ENCODE results near the gene DDX23. TPM values are rescaled to one million over a fixed set of nuclear protein-coding genes. Genes with fewer than 3 reads are reported as not detected.
A peak's percentile ranks its signal among the peaks of the same experiment; 100 is the strongest.

The DDX23 gene
- total RNA-seq, 2 experiments from 2014 or later: 135 to 162 TPM

DNA sequence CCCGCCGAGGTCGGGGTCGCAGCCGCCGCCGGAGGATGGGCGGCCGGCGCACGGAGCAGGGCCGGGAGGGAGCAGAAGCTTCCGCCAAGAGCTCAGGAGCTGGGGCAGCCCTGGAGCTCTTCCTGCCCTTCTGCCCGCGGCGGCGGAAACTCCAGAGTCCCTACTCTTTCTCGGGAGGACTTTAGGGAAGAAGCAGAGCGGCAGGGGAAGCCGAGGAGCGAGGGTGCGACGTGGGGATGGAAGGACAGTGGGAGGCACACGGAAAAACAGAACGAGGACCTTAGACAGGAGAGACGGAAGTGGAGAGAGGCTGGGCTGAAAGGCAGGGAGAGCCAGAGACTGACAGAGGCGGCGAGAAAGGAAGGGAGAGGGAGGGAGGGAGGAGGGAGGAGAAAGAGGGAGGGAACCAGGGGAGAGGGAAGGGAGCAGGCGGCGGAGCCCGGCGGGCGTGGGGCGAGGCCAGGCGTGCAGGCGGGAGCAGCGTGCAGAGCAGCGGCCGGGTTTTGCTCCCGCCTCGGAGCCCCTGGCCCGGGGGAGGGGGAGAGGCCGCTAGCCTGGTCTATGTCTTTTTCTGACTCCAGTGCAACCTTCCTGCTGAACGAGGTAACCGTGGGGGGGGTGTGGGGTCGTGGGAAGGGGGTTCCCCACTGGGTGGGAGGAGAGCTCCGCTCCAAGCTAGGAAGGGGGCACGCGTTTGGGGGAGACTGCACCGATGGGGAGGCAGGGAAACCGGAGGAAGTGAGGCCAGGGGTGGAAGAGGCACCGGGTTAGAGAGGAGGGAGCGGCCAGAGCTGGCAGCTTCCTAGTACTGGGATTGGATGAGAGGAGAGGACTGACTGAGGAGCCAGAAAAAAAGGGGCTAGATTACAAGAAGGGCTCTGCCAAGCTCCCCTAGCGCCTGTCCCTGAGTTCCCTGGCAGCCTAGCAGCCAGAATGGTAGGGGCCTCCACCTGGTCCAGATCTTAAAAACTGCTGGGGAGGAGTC lies 36.5 kb downstream of the DDX23 start:
- POLR2A ChIA-PET: interaction anchor here (0.6 to 2.5 kb wide), 13 partner anchors 10 to 618 kb away, joined by 3 to 21 read pairs (median 3); partner anchors contain the start of genes DDX23, KANSL2 and RND1
- ATAC-seq (ENCODE audit: low read depth): peak; percentile 46
- Mint-ChIP-seq H3K36me3 (peaks cover 4% of the 10 kb centered on the region), H3K4me1 (peaks cover 25% of the 10 kb centered on the region), H3K27ac (peak overlapping the region; percentile 79), H3K9me3 (no peaks in the 10 kb centered on the region), H3K4me3 (peak overlapping the region; percentile 94), H3K27me3 (peaks cover 35% of the 10 kb centered on the region)
- DNase-seq: no peak

DNA sequence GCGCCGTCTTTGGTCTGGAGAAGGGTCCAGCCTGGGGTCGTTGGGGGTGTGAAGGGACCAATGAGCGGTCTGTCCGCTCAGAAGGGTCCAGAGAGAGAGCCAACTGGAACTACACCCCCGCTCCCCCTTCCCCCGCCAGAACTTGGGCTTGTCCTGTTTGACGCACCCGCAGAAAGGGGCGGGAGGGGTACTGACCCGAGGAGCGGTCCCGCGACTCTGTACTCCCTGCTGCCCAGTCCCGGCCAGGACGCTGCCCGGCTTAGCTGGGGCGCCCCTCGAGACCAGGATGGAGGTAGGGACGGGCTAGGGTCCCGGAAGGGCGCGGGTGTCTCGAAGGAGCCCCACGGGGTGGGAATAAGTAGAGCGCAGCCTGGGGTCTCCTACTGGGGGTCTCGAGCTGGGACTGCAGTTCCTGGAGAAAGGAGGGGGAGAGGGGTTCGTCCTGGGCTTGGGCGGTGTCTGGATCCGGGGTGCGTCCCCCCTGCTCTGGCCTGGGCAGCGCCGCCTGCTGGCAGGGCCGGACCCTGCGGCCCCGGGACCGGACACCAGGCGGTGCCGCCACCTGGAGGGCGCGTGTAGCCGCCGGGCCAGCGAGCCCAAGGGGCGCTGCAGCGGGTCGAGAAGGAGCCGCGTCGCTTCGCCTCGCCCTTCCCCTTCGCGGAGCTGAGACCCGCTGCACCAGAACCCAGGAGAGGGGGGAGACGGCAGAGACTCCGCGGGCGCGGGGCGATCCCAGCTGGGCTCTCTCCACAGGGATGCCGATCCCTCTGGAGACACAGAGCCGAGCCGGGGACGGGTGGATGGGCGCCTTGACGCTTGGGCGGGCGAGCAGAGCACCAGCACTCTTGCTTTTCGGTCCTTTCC lies 37.5 kb downstream of the DDX23 start:
- H3K36me3 Mint-ChIP-seq: peaks cover 4% of the 10 kb centered on the region
- POLR2A ChIA-PET: interaction anchor here (0.6 to 2.5 kb wide), 12 partner anchors 15 to 617 kb away, joined by 3 to 21 read pairs (median 4); partner anchors contain the start of genes DDX23, KANSL2 and RND1
- peaks cover 24% of the 10 kb centered on the region for H3K4me1 Mint-ChIP-seq
- H3K27me3 Mint-ChIP-seq: peaks cover 33% of the 10 kb centered on the region
- H3K27ac Mint-ChIP-seq: peak overlapping the region; percentile 79
- peak; percentile 75 for ATAC-seq (ENCODE audit: low read depth)
- no peaks in the 10 kb centered on the region for H3K9me3 Mint-ChIP-seq
- DNase-seq: peak; percentile 94
- H3K4me3 Mint-ChIP-seq: peak overlapping the region; percentile 94

- H3K27ac Mint-ChIP-seq: peak overlapping the region; percentile 71
- no peak for DNase-seq
- no peak for ATAC-seq (ENCODE audit: low read depth)
- peaks cover 22% of the 10 kb centered on the region for H3K4me1 Mint-ChIP-seq
- no peaks in the 10 kb centered on the region for H3K9me3 Mint-ChIP-seq
- H3K36me3 Mint-ChIP-seq: peaks cover 4% of the 10 kb centered on the region
- POLR2A ChIA-PET: interaction anchor here (0.6 to 2.5 kb wide), 5 partner anchors 22 to 616 kb away, joined by 3 to 21 read pairs (median 3); partner anchors contain the start of gene DDX23
- peak overlapping the region; percentile 94 for H3K4me3 Mint-ChIP-seq
- peaks cover 27% of the 10 kb centered on the region for H3K27me3 Mint-ChIP-seq
Measured at GRCh38 chr12:48813465-48814261, 38.3 kb downstream of the DDX23 start.

- Mint-ChIP-seq H3K27me3 (peaks cover 20% of the 10 kb centered on the region), H3K27ac (peak overlapping the region; percentile 10), H3K4me1 (peaks cover 22% of the 10 kb centered on the region), H3K4me3 (peak overlapping the region; percentile 21), H3K9me3 (no peaks in the 10 kb centered on the region), H3K36me3 (peaks cover 4% of the 10 kb centered on the region)
- POLR2A ChIA-PET: interaction anchor here (1.9 kb wide), 1 partner anchor 15 kb away, joined by 5 read pairs; no protein-coding TSS in a partner anchor
- DNase-seq (no peak), ATAC-seq (ENCODE audit: low read depth) (no peak)
Measured at GRCh38 chr12:48812389-48812788, 39.6 kb downstream of the DDX23 start.

GRCh38 chr12:48811437-48812090 lies 40.4 kb downstream of the DDX23 start:
- Mint-ChIP-seq H3K36me3 (peaks cover 2% of the 10 kb centered on the region), H3K27me3 (peaks cover 12% of the 10 kb centered on the region), H3K9me3 (no peaks in the 10 kb centered on the region), H3K4me1 (peaks cover 21% of the 10 kb centered on the region), H3K4me3 (no peak overlapping the region), H3K27ac (no peak overlapping the region)
- ATAC-seq (ENCODE audit: low read depth) (no peak), DNase-seq (no peak)
- POLR2A ChIA-PET: interaction anchor here (0.7 to 1.9 kb wide), 2 partner anchors 15 to 122 kb away, joined by 3 to 5 read pairs; no protein-coding TSS in a partner anchor

- Mint-ChIP-seq H3K27ac (no peak overlapping the region), H3K4me1 (peaks cover 19% of the 10 kb centered on the region), H3K27me3 (peaks cover 8% of the 10 kb centered on the region), H3K36me3 (no peaks in the 10 kb centered on the region), H3K4me3 (no peak overlapping the region), H3K9me3 (no peaks in the 10 kb centered on the region)
- POLR2A ChIA-PET: interaction anchor here (0.7 to 1.9 kb wide), 2 partner anchors 14 to 123 kb away, joined by 3 to 5 read pairs; no protein-coding TSS in a partner anchor
- DNase-seq (no peak), ATAC-seq (ENCODE audit: low read depth) (no peak)
Measured at GRCh38 chr12:48810903-48811431, 41.0 kb downstream of the DDX23 start.

DNA sequence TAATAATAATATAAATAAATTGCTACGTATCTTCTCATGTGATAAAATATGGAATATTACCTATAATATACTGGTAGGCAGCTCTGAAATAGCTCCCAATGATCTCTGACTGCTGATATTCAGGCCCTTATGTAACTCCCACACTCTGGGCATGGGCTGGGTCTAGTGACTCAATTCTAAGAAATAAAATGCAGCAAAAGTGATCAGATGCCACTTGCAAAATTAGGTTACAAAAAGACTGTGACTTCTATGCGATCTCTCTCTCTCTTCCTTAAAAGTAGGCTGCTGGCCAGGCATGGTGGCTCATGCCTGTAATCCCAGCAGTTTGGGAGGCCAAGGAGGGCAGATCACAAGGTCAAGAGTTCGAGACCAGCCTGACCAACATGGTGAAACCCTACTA lies 44.0 kb downstream of the DDX23 start:
- Mint-ChIP-seq H3K27me3 (peaks cover 12% of the 10 kb centered on the region), H3K9me3 (no peaks in the 10 kb centered on the region), H3K27ac (no peak overlapping the region), H3K4me1 (peaks cover 16% of the 10 kb centered on the region), H3K4me3 (no peak overlapping the region), H3K36me3 (no peaks in the 10 kb centered on the region)
- ATAC-seq (ENCODE audit: low read depth) (no peak), DNase-seq (no peak)
- POLR2A ChIA-PET: interaction anchor here (0.5 kb wide), 1 partner anchor 374 kb away, joined by 3 read pairs; no protein-coding TSS in a partner anchor

DNA sequence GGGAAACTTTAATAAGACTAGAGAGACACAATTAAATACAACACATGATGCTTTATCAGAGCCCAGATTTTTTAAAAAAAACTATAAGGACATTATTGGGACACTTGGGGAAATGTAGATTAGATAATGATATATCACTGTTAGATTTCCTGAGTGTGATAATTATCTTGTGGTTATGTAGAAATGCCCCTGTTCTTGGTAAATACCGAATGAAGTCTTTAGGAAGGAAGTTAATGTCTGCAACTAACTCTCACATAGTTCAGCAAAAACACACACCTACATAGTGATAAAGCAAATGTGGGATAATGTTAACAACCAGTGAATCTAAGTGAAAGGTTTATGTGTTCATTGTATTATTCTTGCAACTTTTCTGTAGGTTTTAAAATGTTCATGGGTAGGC lies 48.3 kb downstream of the DDX23 start:
- Mint-ChIP-seq H3K4me3 (peak overlapping the region; percentile 35), H3K27ac (no peak overlapping the region), H3K4me1 (peaks cover 13% of the 10 kb centered on the region), H3K9me3 (no peaks in the 10 kb centered on the region), H3K27me3 (peaks cover 8% of the 10 kb centered on the region), H3K36me3 (no peaks in the 10 kb centered on the region)
- DNase-seq (no peak), ATAC-seq (ENCODE audit: low read depth) (no peak)
- POLR2A ChIA-PET: no interaction called here

DNA sequence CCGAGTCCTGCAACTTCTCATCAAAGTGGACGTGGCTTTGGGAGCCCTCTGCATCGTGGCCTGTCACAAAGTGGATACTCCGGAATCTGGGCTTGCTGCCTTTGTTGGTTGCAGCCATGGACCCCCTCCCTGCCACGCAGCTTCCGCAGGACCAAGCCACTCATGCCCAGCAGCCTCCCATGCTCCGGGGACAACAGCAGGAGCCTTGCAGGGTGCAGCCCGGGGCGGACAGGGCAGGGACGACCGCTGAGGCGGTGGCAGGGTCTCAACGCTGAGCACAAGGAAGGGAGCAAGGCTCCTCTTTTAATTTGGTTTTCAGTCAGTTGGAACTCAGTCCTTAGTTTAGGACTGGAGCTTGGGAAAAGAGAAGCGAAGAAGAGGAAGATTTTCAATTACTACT lies 51.0 kb downstream of the DDX23 start:
- Mint-ChIP-seq H3K27me3 (peaks cover 8% of the 10 kb centered on the region), H3K27ac (no peak overlapping the region), H3K9me3 (no peaks in the 10 kb centered on the region), H3K4me3 (no peak overlapping the region), H3K36me3 (no peaks in the 10 kb centered on the region), H3K4me1 (peaks cover 16% of the 10 kb centered on the region)
- ATAC-seq (ENCODE audit: low read depth) (no peak), DNase-seq (no peak)
- POLR2A ChIA-PET: no interaction called here

- no peak overlapping the region for H3K4me3 Mint-ChIP-seq
- POLR2A ChIA-PET: interaction anchor here (0.9 kb wide), 1 partner anchor 14 kb away, joined by 3 read pairs; no protein-coding TSS in a partner anchor
- peaks cover 5% of the 10 kb centered on the region for H3K27me3 Mint-ChIP-seq
- H3K9me3 Mint-ChIP-seq: no peaks in the 10 kb centered on the region
- peaks cover 18% of the 10 kb centered on the region for H3K4me1 Mint-ChIP-seq
- H3K36me3 Mint-ChIP-seq: no peaks in the 10 kb centered on the region
- DNase-seq (no peak), ATAC-seq (ENCODE audit: low read depth) (no peak)
- H3K27ac Mint-ChIP-seq: no peak overlapping the region
Measured at GRCh38 chr12:48800457-48800856, 51.5 kb downstream of the DDX23 start.

DNA sequence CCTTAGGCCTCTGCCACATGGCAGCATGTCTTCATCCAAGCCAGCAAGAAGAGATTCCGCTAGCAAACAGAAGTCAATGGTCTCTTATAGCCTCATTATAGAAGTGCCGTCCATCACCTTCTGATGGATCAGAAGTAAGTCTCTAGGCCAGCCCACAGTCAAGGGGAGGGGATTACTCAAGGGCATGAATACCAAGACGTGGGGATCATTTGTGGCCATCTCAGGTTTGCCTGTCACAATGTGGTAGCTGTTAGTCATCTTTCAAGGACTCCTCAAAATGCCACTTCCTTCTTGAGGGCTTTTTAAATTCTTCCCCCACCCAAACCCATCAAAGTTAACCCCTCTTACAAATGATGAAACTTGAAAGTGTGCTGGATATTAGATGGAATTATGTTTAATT lies 55.0 kb downstream of the DDX23 start:
- Mint-ChIP-seq H3K4me3 (no peak overlapping the region), H3K27me3 (peaks cover 6% of the 10 kb centered on the region), H3K4me1 (peaks cover 10% of the 10 kb centered on the region), H3K9me3 (no peaks in the 10 kb centered on the region), H3K27ac (no peak overlapping the region), H3K36me3 (no peaks in the 10 kb centered on the region)
- POLR2A ChIA-PET: interaction anchor here (1.2 to 2.2 kb wide), 3 partner anchors 15 to 44 kb away, joined by 5 to 7 read pairs (median 5); no protein-coding TSS in a partner anchor
- peak; percentile 75 for ATAC-seq (ENCODE audit: low read depth)
- DNase-seq: no peak
